ENCODE data around the gene MANBA.
A peak's percentile ranks its signal among the peaks of the same experiment; 100 is the strongest.

Gene MANBA

DNA sequence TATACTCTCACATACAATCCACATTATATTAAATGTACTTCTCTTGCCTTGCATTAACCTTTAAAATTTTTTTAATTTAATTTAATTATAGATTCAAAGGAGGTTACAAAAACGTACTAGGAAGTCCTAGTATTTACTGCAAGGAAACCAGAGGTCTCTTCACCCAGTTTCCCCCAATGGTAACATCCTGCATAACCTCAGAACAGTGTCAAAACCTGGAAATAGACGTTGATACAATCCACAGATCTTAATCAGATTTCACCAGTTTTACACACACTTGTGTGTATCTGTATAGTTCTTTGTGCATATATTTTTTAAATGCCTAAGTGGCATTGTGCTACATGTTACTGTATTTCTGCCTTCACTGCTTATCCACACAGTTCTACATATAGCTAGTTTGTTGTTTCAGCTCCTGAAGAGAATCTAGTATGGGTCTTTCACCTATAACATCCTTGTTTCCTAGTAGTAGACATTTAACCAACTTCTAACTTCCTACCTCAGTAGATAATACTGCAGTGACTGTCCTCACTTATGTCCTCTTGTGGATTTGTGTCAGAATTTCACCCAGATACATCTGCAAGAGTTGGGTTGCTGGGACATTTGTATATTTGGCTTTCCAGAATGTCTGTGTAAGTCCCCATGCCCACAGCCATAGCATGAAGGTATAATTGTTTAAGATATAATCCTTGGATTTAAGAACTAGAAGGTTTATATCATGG lies 156.4 kb downstream of the MANBA start:
- CTCF ChIA-PET = no interaction called here
- Mint-ChIP-seq H3K27me3 (no peaks in the 10 kb centered on the region), H3K4me1 (peaks cover 80% of the 10 kb centered on the region), H3K9me3 (peaks cover 10% of the 10 kb centered on the region), H3K27ac (peak overlapping the region; percentile 22), H3K4me3 (no peak overlapping the region), H3K36me3 (peaks cover 83% of the 10 kb centered on the region)
- DNase-seq = no peak

DNA sequence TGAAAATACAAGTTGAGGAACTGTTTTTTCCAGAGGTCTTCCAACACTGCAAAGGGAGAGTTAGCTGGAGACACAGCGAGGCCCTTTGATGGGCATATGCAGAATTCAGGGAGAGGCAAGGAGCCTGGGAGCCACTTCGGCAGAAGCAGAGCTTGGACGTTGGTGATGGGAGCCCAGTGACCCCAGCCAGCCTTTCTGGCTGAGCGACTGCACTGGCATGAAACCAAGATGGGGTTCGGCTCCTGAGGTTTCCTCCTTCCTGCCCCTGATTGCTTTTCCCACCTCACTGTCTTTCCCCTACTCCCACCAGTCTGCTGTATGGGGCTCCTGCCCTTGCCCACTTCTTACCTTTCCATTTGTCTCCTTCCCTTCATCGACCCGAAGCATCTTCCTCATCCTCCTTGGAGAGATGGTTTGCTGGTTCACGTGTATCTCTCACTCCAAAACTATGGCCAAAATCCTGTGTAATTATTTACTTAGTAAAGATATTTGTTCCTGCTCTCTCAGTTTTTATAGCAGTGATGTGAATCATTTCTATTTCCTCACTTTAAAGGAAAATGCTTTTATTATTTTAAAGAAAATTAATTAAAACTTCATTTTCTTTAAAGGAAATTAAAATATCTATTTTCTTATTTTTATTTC lies 159.1 kb downstream of the MANBA start:
- Mint-ChIP-seq H3K27me3 (no peaks in the 10 kb centered on the region), H3K27ac (peak overlapping the region; percentile 53), H3K36me3 (peaks cover 79% of the 10 kb centered on the region), H3K4me3 (no peak overlapping the region), H3K9me3 (peaks cover 10% of the 10 kb centered on the region), H3K4me1 (peaks cover 82% of the 10 kb centered on the region)
- no peak for DNase-seq
- CTCF ChIA-PET = no interaction called here

DNA sequence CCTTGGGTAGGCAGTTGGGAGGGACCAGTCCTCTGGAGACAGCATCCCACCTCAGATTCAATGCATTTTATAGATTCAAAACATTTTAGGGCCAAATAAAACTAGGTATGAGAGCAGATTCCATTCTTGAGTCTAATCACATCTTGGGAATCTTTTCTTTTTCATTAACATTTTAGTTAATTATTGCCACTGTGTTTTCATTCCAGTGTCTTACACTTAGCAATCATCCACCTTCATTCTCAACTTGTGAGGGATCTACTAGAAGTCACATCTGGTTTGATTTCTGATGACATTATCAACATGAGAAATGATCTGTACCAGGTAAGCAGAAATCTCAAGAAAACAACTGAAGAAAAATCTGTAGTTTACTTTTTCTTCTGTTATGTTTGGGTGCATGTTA lies 160.1 kb downstream of the MANBA start:
- Mint-ChIP-seq H3K9me3 (peaks cover 10% of the 10 kb centered on the region), H3K27ac (peak overlapping the region; percentile 81), H3K4me1 (peaks cover 86% of the 10 kb centered on the region), H3K27me3 (no peaks in the 10 kb centered on the region), H3K36me3 (peaks cover 82% of the 10 kb centered on the region), H3K4me3 (no peak overlapping the region)
- CTCF ChIA-PET = interaction anchor here (1.2 kb wide), 1 partner anchor 12 kb away, joined by 3 read pairs; no protein-coding TSS in a partner anchor
- no peak for DNase-seq

DNA sequence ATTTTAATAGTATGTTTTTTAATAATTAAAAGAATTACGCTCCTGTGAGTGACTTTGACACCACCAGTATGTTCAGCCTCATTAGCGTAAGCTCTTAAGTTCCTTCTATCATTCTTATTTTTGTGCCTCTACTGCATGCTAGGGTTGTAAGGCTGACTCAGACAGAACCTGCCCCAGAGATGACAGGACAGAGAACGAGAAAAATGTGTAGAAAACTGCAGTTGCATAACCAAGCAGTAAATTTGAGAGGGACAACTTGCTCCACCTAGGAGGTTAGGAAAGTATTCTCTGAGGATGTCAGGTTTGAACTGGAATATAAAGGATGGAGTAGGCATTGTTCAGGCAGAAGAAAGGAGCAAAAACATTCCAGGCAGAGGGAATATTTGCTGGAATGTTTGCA lies 160.9 kb downstream of the MANBA start:
- Mint-ChIP-seq H3K36me3 (peaks cover 82% of the 10 kb centered on the region), H3K9me3 (peaks cover 10% of the 10 kb centered on the region), H3K27ac (peak overlapping the region; percentile 81), H3K4me1 (peaks cover 85% of the 10 kb centered on the region), H3K4me3 (no peak overlapping the region), H3K27me3 (no peaks in the 10 kb centered on the region)
- CTCF ChIA-PET = interaction anchor here (0.9 to 3.7 kb wide), 4 partner anchors 11 to 152 kb away, joined by 3 to 20 read pairs (median 4); no protein-coding TSS in a partner anchor
- no peak for DNase-seq

DNA sequence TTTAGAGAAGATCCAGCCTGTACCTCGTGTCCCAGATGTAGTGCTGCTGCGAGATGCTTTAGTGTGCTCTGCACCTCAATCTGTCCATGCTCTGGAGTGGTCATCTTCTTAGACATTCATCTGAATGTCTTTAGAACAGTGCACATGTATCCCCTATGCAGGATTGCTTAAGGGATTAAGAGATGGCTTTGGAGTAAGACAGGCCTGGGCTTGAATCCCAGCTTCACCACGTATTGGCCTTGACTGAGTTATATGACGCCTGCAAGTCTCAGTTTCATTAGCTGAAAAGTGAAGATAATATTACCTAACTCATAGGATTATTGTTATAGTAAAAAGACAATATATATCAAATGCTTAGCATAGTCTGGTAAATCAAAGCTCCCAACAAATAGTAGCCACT lies 161.3 kb downstream of the MANBA start:
- peaks cover 85% of the 10 kb centered on the region for H3K4me1 Mint-ChIP-seq

DNA sequence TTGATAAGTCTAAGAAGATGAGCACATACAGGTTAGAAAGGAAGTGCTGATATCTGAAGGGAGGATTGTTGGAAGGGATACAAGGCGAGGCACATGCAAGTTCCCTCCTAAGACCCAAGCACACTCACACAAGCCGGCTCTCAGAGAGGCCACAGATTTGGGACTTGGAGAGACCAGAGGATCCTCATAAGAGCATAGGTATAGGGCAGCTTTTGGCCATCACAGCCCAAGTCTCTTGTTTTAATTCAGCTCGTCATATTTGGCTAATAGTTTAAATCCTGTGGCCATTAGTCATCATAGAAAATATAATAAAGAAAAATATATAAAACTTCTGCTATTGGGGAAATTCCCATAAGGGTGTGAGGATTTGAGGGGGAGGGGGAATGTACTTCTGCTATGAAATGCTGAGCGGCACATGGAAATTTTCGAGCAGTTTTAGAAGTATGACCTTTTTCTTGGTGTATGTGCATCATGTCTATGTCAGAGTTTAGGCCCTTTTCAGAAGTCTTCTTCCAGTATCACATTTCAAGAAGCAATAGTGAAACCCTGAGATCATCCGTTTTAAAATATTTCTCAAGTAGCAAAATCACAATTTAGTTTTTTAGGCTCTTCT lies 161.9 kb downstream of the MANBA start:
- CTCF ChIA-PET = interaction anchor here (0.6 to 3.7 kb wide), 5 partner anchors 12 to 414 kb away, joined by 3 to 20 read pairs (median 6); no protein-coding TSS in a partner anchor
- no peak for DNase-seq
- no peaks in the 10 kb centered on the region for H3K27me3 Mint-ChIP-seq
- peak overlapping the region; percentile 39 for H3K4me3 Mint-ChIP-seq
- H3K4me1 Mint-ChIP-seq = peaks cover 88% of the 10 kb centered on the region
- H3K9me3 Mint-ChIP-seq = peaks cover 6% of the 10 kb centered on the region
- H3K36me3 Mint-ChIP-seq = peaks cover 84% of the 10 kb centered on the region
- peak overlapping the region; percentile 95 for H3K27ac Mint-ChIP-seq

More for the DNA sequence above, 161.3 kb downstream of the MANBA start:
- H3K4me3 Mint-ChIP-seq = peak overlapping the region; percentile 6
- H3K9me3 Mint-ChIP-seq = peaks cover 9% of the 10 kb centered on the region
- peak overlapping the region; percentile 95 for H3K27ac Mint-ChIP-seq
- CTCF ChIA-PET = interaction anchor here (0.6 to 3.7 kb wide), 6 partner anchors 11 to 414 kb away, joined by 3 to 20 read pairs (median 4); no protein-coding TSS in a partner anchor
- DNase-seq = no peak
- H3K36me3 Mint-ChIP-seq = peaks cover 82% of the 10 kb centered on the region
- no peaks in the 10 kb centered on the region for H3K27me3 Mint-ChIP-seq

DNA sequence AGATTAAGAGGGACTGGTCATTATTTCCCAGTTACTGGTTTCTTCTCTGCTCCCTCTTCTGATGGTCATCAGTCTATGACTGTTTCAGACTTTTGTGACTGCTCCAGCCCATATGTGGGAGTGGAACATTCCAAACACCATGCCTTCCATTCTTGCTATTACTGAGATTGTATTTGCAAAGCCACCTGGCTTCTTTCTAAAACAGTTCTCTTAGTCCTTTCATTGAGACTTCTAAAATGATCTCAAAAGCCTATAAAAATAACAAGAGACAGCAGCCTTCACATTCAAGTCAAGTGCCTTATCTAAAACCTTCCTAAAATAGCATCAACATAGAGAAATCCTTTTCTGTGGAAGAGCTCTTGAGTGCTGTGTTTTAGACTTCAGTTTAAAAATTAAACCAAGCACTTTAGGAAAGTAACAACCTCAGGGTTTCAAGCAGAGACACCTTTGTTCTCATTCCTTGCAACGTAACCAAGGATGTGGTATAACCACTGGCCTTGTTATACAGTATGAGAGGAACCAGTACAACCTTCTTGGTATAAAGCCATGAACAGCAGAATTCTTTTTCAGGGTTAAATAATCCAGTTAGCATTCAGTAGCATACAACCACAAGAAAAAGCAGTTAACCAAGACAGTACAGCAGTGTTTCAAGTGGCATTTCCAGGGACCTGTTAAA lies 162.5 kb downstream of the MANBA start:
- Mint-ChIP-seq H3K27ac (peak overlapping the region; percentile 95), H3K4me3 (peak overlapping the region; percentile 39), H3K4me1 (peaks cover 86% of the 10 kb centered on the region), H3K9me3 (no peaks in the 10 kb centered on the region), H3K36me3 (peaks cover 81% of the 10 kb centered on the region), H3K27me3 (no peaks in the 10 kb centered on the region)
- no peak for DNase-seq
- CTCF ChIA-PET = interaction anchor here (1.3 to 3.7 kb wide), 3 partner anchors 13 to 19 kb away, joined by 6 to 20 read pairs (median 9); no protein-coding TSS in a partner anchor

DNA sequence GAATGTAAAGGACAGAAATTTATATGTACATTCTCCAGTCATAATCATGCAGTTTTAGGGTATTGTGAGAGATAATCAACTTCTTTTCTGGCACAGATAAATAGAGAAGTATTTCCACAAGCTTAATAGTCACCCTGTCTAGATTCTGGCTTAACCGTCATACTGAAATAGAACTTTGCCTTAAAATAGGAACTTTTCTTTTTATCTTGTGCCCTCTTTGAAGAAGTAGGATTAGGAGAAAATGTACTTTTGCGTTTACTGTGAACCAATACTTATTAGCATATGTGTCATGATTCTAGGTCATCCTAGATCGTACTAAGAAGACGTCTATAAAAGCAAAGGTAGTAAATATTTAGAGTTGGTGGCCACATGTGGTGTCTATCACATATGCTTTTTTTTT lies 164.2 kb downstream of the MANBA start:
- peaks cover 86% of the 10 kb centered on the region for H3K36me3 Mint-ChIP-seq
- DNase-seq = no peak
- H3K4me3 Mint-ChIP-seq = no peak overlapping the region
- peak overlapping the region; percentile 77 for H3K27ac Mint-ChIP-seq
- H3K27me3 Mint-ChIP-seq = no peaks in the 10 kb centered on the region
- H3K4me1 Mint-ChIP-seq = peaks cover 96% of the 10 kb centered on the region
- H3K9me3 Mint-ChIP-seq = peaks cover 6% of the 10 kb centered on the region
- CTCF ChIA-PET = interaction anchor here (0.7 to 3.7 kb wide), 2 partner anchors 17 to 437 kb away, joined by 3 to 20 read pairs; no protein-coding TSS in a partner anchor

DNA sequence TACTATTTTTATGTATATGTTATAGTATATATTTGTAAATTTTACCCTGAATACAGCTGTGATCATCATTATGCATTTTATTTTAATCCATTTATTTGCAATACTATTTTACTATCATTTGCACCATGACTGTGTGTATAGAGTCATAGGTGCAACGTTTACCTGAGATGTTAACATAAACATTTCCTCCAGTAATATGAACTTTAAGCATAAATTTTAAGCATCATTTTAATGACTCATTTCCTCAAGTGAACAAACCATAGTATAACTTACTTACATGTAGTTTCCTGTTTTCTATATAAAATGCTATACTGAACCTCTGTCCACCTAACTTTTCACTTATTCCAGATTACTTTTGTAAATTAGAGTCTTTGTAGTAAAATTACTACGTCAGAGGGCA lies 166.8 kb downstream of the MANBA start:
- no peaks in the 10 kb centered on the region for H3K27me3 Mint-ChIP-seq
- CTCF ChIA-PET = interaction anchor here (0.8 kb wide), 1 partner anchor 14 kb away, joined by 3 read pairs; no protein-coding TSS in a partner anchor
- DNase-seq = no peak
- H3K9me3 Mint-ChIP-seq = peaks cover 13% of the 10 kb centered on the region
- peaks cover 96% of the 10 kb centered on the region for H3K4me1 Mint-ChIP-seq
- H3K4me3 Mint-ChIP-seq = no peak overlapping the region
- peak overlapping the region; percentile 81 for H3K27ac Mint-ChIP-seq
- peaks cover 89% of the 10 kb centered on the region for H3K36me3 Mint-ChIP-seq

DNA sequence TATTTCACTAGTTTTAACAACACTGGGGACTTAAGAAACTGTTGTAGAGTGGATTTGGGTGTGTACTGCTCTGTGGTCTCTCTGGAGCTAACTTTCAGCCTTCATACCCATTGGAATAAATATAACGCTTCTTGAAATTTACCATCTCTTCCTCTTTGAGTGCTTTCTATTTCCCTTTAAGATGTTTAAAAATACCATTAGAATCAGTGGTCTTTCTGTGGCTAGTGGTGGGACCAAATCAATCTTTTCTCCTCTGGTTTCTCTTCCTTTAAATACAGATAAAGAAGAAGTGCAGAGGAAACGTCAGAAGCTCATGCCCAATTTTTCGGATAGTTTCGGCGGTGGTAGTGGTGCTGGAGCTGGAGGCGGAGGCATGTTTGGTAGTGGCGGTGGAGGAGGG lies 167.6 kb downstream of the MANBA start:
- H3K27me3 Mint-ChIP-seq = no peaks in the 10 kb centered on the region
- H3K4me1 Mint-ChIP-seq = peaks cover 96% of the 10 kb centered on the region
- H3K4me3 Mint-ChIP-seq = peak overlapping the region; percentile 8
- peak overlapping the region; percentile 85 for H3K27ac Mint-ChIP-seq
- CTCF ChIA-PET = no interaction called here
- no peak for DNase-seq
- H3K36me3 Mint-ChIP-seq = peaks cover 88% of the 10 kb centered on the region
- peaks cover 13% of the 10 kb centered on the region for H3K9me3 Mint-ChIP-seq

DNA sequence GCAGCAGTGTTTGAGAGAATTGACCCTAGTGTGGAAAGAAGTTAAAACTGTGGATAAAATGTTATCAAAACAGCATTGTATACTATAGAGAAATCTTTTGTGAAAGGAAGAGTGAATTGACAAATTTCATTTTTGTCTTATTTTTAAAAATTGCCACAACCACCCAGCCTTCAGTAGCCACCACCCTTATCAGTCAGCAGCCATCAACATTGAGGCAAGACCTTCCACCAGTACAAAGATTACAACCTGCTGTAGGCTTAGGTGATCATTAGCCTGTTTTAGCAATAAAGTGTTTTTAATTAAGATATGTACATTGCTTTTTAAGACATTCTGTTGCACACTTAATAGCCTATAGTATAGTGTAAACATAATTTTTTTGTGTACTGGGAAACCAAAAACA lies 168.5 kb downstream of the MANBA start:
- Mint-ChIP-seq H3K4me3 (no peak overlapping the region), H3K27me3 (no peaks in the 10 kb centered on the region), H3K4me1 (peaks cover 96% of the 10 kb centered on the region), H3K9me3 (peaks cover 13% of the 10 kb centered on the region), H3K27ac (peak overlapping the region; percentile 85), H3K36me3 (peaks cover 87% of the 10 kb centered on the region)
- CTCF ChIA-PET = no interaction called here
- DNase-seq = no peak

DNA sequence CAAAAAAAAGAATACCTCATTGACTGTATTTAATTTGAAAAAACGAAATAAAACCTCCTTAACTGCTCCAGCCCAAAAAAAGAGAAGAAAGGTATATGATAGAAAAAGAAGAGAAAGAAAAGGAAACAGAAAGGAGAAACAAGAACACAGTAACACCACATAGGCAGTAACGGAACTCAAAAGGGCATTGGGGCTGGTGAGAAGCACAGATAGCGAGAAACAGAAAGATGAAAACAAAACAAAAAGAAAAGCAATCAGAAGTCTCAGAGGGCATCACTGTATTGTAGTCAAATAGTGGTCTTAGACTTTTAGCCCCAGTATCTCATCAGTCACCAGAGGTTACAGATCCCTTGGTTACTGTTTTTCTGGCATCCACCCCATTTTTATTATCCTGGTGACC lies 171.0 kb downstream of the MANBA start:
- H3K4me1 Mint-ChIP-seq = peaks cover 98% of the 10 kb centered on the region
- no peak for DNase-seq
- peaks cover 85% of the 10 kb centered on the region for H3K36me3 Mint-ChIP-seq
- H3K4me3 Mint-ChIP-seq = peak overlapping the region; percentile 14
- CTCF ChIA-PET = interaction anchor here (0.9 kb wide), 1 partner anchor 13 kb away, joined by 3 read pairs; no protein-coding TSS in a partner anchor
- no peaks in the 10 kb centered on the region for H3K27me3 Mint-ChIP-seq
- peak overlapping the region; percentile 81 for H3K27ac Mint-ChIP-seq
- peaks cover 13% of the 10 kb centered on the region for H3K9me3 Mint-ChIP-seq

DNA sequence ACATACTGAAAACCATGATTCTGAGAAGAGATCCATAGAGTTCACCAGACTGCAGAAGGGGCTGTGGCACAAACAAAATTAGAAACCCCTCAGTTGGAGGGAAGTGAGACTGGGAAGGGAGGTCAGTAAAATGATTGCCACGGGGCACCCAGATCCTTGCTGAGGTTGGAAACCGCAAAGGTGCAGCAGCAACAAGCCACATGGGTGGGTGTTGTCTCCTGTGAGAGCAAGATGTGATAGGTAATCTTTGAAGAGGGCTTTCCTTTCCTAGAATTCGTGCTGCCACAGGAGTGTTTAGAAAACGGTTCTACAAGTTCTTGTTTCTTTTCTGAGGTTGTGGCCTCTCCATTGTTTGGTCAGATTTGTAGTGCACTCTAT lies 174.1 kb downstream of the MANBA start:
- Mint-ChIP-seq H3K36me3 (peaks cover 83% of the 10 kb centered on the region), H3K9me3 (peaks cover 8% of the 10 kb centered on the region), H3K27ac (peak overlapping the region; percentile 88), H3K4me3 (peak overlapping the region; percentile 56), H3K4me1 (peaks cover 88% of the 10 kb centered on the region), H3K27me3 (no peaks in the 10 kb centered on the region)
- peak; percentile 78 for DNase-seq
- CTCF ChIA-PET = no interaction called here
